NCI-H1930 (cell line): ENCODE results near the gene MRPL53.

Experiments used
- DNase-seq, 2 experiments: peaks; one replicate each; lab custom pipeline; 2025; lab: John Stamatoyannopoulos, UW

The MRPL53 gene

DNA sequence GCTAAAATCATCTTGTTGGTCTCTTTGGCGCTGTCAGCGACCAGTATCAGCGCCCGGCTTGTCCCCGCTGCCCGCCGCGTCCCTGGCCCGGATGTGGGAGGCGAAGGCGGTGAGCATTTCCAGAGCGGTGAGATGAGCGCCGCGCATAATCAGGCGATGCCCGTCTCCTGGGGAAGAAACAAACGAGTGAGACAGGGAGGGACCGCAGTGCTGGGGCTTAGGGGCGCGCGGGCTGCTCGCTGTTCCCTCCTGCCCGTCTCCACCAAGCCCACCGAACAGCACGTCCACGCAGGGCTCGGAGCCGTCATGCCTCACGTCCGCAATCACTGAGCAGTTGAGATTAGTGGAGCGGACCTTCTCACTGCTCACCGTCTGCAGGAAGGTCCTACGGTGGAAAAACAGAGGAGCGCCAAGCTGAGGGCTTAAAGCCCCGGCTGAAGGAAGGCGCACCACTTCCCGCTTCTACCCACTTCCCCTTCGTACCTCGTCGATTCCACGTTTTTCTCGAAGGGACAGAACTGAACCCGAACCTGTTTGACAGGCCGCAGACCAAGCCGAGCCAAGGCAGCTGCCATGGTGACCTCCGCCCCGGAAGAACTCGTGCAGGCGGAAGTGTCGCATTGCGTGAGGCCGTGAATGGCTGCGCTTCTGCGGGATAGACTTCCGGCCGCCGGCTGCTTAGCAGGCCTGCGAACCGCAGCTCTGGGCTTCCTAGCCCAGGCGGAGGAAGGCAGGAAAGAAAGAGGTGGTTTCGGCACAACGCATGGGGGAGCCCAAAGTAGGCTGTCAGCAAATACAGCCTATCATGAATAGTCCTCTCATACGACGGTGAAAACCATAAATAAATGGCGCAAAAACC lies at the start of gene MRPL53:
MRPL53 (minus strand) TSS at position 595 of the 859 bp plus-strand sequence; CDS start at position 575, 20 bp downstream.
- peak; percentile 91 to 92 for DNase-seq

DNA sequence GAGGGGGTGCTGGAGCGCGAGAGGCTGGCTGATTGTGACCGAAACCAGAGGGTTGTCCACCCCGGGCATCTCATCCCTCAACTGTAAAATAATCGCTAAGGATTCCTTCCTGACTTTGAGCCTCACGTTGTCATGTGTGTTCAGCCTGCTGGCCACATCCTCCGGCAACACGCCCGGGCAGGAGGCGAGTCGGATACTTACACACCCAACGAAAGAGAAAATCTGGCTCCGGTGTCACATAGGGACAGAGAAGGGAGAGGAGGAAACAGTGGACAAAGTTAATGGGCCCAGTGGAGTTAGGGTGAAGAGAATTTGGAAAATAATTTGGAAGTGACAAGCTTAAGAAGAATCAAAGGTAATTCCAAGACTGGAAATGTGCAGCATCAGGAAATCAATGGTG lies 44.2 kb upstream of the MRPL53 start:
- no peak for DNase-seq

DNA sequence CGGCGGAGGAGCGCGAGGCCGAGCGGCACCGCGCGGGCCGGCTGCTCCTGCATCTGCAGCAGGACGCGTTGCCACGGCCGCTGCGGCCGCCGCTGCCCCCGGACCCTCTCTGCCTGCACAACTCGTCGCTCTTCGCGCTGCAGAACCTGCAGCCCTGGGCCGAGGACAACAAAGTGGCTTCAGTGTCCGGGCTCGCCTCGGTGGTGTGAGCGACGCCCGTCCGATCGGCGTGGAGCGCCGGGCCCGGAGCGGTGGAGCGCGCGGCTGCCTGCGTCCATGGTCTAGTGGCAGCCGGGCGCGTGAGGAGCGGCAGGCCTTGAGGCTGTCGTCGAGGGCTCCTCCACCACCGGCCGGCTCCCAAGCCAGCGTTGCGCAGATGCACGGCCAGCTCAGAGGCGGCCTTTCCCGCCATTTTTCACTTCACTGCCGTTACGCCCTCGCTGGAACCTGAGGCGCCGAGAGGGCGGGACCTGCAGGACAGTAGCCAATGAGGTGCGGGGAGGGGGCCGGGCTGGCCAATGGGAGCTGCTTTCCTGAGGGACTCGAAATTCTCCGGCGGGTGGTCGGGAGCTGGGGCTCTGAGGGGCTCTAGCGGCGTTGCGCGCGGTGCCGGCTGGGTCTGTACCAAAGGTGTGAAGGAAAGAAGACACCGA lies 43.6 kb upstream of the MRPL53 start:
- no peak for DNase-seq

DNA sequence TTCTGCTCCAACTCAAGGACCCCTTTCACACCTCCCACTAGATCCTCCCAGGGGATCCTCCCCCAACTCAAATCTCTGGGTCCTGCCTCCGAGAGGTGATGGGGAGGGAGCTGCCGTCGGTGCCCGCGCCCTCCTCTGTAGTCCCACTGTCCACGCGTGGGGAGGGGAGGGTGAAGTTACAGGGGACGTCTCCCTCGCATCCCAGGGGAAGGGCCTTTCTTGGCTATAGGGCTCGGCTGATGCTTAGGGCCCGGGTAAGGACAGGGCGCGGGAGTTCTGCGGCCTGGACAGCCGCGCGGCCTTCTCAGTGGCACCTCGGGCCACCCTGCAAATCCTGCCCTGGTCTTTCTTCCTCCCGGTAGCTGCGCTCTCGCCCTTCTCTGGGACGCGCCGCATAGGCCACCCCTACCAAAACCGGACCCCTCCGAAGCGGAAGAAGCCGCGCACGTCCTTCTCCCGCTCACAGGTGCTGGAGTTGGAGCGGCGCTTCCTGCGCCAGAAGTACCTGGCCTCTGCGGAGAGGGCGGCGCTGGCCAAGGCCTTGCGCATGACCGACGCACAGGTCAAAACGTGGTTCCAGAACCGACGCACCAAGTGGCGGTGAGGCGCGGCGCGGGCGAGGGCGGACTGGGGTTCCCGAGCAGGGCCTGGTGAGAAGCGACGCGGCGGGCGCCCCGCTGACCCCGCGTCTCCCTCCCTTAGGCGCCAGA lies 42.9 kb upstream of the MRPL53 start:
- no peak for DNase-seq

DNA sequence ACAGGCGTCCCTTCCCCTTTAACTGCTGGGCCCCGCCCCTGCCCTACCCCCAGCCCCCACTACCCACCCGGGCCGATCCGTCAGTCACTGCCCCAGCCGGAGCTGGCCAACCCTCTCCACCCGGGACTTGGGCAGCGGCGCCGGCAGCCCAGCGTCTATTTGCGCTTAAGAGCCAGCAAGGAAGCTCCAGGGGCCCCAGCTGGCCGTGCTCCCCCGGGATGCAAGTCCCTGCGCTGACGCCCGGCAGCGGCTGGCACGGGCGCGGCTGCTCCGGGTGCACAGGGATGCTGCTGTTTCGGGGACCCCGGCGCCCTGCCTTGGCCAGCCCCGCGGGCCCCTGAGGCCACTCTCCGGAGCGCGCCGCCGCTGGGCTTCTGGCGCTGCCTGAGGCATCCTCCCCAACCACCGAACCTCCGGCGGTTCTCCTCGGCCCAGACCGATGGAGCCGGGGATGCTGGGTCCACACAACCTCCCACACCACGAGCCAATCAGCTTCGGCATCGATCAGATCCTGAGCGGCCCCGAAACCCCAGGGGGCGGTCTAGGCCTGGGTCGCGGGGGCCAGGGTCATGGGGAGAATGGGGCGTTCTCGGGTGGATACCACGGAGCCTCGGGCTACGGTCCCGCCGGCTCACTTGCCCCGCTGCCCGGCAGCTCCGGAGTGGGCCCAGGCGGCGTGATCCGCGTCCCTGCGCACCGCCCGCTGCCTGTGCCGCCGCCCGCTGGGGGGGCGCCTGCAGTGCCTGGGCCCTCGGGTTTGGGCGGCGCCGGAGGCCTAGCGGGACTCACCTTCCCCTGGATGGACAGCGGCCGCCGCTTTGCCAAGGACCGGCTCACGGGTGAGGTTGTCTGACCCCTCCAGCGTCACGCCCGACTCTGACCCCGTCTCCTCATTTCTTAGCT lies 42.1 kb upstream of the MRPL53 start, which contains the start of gene TLX2:
TLX2 (plus strand) TSS at position 83 of the 903 bp plus-strand sequence; CDS start at position 440, 357 bp downstream.
- DNase-seq: peak in 1 of 2 experiments; percentile 18

DNA sequence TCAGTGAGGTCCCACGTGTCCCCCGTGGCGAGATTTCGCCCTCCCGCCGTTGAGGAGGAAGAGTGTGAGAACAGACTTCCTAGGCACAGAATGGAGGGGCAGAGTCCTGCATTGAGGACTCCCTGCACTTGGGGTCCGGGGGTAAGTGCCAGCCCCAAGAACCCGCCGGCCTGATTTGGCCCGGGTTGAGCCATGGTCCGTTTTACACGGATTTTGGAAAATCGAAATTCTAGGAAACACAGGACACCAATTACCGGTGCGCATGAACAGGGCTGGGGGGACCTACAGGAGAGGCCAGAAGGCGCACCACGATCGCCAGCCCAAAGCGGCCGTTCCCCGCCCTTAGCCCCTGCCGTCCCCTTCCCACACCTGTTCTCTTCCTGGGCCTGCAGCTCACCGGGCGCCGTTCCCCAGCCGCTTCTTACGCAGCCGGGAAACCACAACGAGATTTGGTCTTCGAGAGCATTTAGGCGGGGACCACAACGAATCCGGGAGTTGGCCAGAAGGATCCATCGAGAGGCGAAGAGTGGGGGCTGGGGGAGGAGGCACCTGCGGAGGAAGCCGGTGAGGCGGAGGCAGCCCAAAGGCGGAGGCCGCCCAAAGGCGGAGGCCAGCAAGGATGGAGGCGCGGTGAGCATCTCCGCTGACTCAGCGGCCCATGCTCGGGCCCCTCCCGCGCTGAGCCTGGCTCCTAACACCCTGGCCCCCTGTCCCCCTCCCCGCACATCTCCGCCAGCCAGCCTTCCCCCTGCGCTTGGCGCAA lies 41.3 kb upstream of the MRPL53 start:
- no peak for DNase-seq

DNA sequence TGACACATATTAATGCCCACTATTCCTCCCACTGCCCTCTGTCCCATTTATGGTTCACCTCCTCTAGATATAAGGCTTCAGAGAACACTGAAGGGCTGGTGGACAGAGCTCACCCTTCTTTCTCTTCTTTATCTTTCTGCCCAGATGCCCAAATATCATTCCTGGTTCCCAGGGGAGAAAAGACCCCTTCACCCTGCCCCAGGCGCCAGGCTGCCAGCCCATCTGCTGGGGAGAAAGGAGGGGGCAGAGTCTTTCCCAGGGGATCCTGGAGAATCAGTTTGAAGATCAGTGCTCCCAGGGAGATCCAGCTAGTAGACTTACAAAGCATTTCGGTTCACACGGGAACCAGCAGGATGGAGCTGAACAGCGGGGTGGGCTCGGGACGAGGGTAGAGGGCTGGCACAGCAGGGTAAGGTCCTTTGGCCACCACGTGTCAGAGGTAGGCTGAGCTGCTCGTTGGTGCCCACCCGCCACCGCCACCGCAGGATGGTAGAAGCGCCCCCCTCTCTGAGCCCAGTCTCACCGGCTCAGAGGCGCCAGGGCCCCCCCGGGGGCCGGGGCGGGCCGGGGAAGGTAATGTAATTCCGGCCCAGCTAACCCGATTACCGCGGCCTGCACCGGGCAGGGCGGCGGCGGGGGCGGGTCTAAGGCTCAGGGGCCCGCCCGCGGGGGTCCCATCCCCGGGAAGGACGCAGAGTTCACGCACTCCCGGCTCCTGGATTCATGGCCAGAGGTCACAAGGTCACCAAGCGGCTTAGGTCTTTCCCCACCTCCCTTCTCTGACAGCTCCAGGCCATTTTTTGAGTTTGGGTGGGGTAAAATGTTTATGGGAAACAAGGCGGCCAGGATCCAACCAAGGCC lies 40.5 kb upstream of the MRPL53 start:
- DNase-seq: no peak

DNA sequence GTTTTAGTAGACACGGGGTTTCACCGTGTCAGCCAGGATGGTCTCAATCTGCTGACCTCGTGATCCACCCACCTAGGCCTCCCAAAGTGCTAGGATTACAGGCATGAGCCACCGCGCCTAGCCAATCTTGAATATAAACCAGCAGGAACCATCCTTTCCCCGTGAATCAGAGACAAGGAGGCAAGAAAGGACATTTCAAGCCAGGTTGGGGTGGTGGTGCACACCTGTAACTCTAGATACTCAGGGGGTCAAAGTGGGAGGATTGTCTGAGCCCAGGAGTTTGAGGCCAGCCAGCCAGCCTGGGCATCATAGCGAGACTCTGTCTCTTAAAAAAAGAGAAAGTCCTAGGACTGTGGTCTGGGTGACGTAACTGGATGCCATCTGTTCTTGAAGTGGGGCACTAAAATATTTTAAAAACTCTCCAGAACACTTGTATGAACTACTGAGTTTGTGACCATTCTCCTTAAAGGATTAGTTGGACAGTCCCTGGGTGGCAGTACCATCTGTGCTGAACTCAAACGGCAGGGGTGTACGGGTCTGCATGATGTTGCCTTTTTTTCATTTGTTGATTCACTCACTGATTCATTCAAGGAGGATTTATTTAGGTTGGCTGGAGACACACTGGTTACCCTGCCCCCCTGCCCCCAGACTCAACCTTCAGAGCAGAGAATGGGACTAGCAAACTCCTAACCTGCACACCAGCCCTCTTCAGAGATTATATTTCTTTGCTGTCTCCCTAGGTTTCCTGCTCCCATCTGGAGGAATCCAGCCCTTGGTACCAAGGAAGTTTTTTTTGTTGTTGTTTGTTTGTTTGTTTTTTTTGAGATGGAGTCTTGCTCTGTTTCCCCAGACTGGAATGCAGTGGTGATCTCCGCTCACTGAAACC lies 38.9 kb upstream of the MRPL53 start:
- no peak for DNase-seq

DNA sequence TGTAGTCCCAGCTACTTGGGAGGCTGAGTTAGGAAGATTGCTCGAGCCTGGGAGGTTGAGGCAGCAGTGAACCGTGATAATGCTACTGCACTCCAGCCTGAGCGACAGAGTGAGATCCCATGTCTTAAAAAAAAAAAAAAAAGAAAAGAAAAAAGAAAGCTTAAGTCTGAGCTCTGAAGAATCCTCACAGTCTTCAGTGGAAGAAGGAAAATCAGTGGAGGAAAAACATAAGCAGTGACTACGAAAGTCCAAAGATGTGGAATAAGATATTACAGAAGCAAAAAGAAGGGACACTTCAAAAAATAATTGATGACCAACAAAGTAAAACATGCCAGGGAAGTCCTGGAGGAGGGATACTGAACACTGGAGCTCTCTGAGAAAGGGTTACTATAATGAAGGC lies 37.8 kb upstream of the MRPL53 start:
- no peak for DNase-seq

DNA sequence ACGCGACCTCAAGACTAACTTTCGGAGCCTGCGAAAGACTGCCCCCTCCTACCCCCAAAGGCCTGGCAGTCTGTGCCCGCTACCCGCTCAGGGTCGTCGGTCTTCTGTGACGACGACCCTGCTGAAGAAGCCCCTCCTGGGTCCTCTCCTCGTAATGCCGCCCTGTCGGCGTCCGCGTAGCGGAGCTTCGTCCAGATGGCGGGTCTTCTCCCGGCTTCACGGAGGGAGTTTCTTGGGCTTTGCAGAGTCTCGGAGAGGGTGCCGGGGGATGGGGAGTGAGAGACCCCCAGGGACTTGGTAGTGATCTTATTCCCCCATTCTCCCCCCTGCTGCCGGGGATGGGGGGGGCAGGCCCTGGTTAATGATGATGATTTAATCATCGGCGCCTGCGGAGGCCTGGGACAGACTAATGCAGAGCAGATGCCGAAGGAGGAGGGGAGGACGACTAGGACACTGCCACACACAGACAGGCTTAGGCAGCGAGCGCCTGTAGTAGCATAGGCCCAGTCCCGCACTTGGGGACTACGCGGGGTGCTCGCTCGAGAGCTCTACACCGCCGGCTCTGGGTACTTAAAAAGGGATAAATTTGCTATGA lies 35.5 kb upstream of the MRPL53 start:
- peak; percentile 32 to 66 for DNase-seq

DNA sequence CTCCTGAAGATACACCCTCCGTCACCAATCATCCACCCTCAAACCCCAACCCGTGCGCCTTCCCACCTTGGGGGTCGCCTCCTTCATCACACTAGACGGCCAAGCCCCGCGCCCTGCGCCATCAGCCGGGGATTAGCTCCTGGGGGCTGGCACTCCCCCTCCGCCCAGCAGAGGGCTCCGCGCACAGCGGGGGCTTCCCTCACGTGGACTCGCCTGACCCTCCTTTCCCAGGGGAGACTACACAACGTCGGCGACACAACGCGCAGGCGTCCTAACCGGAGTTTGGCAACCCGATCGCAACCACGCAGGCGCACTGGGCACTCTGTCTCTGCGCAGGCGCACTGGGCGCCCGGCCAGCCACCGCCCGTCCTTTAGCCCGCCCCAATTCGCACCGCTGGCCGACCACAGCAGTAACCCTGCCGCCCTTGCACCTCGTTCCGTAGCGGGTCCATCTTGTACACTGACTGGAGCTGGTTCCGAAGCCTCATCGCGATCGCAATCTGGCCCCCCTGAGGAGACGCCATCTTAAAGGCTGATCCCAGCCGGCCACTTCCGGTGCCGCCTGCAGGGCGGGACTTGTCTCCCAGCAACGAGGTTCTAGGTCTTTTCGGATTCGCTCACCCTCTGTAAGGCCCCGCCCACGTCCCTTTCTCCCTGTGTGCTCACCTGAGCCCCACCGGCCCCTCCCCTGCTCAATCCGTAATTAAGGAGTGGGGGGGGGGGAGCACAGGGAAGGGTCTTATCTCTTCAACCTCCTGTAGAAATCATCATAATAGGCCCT lies 34.9 kb upstream of the MRPL53 start, which contains the start of gene PCGF1:
PCGF1 (minus strand) TSS at position 551 of the 781 bp plus-strand sequence; CDS start at position 524, 27 bp downstream.
- peak; percentile 98 to 99 for DNase-seq

DNA sequence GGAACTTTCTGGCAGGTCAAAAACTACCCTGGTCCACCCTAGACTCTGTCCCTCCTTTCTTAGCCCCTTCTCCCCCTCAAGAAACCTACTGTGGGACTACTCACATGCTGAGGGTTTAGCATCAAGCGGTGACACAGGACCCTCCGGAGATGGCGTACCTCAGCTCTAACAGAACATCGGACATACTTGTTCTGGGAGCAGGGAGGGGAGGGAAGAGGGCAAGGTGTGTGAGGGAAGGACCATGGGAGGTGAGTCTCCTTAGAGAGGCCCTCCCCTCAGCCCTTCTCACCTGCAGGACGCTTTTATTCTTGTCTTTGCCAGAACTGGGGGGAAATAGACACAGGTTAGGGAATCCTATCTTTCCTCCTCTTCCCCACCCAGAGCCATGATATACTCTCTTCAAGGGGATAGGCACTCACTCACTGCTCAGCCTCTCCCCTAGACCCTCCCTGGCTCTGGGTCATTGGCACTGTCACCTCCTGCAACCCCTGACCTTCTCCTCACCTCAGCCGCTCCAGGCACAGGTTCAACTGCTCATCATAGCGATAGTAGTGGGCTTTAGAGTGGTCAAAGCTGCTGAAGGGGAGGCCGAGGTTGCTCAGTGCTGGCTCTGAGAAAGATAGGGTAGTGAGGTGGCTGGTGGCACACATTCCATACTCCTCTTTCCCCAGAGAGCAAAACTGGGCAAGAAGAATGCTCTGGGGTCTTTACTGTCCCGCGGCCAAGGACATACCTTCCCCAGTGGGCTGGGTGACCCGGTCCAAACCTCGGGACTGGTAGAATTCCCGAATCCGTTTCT lies 33.2 kb upstream of the MRPL53 start:
- DNase-seq: no peak

DNA sequence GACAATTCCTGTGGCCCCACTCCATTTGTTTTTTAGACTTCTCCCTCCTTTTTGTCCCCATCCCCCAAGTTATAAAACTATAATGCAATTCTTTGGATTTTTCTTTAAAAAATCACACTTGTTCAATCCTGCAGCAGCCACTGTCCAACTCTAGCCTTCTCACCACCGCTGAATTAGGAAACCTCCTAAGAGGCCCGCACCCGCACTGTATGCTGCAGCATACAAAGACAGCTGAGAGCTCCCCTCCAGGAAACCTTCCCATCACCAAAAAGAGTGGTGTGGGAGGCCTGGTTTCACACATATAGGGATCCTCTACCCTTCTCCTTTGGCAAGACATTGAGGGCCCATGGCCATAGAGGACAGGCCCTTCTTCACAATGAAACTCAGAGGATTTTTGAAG lies 32.1 kb upstream of the MRPL53 start:
- DNase-seq: no peak

DNA sequence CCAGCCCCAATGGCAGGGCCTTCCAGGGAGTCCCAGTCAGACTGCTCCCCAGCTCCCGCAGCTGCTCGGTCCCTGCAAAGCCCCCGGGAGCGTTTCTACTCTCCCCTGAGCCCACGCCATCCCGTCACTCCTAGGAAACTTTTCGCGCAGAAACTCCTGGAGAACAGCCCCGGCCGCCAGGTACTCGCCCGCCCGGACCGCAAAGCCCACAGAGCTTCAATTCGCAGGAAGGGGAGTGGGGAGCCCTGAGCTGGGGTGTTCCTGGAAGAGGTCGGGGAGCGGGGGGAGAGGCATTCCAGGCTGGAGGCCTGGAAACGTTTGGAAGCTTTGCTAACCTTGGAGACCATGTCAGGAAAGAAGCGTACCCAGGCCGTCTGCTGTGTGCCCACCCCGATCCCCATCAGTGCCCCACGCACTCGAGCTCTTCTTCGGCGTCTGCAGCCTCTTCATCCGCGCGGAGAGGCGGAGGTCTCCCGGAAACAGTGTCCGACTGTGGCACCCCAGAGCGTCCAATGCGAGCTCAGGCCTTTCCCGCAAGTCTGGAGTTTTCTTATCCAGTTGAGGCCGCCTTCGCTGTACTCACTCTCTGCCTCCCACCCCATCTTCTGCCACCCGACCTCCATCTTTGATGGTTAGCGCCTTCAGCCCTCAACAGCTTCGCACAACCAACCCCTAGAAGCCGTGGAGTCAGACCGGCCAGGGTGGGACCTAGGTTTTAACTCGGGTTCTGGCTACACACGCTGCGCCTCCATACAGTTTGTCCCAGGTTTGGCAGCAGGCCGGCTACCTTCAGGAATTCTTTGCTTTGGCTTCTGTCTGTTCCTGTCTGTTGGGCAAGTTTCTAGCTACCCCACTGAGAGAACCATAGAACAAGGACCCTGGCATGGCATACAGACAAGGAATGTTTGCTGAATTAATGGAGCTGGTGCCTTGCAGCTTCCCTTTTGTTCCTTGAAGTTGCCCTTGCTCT lies 31.3 kb upstream of the MRPL53 start:
- DNase-seq: no peak
